ENCODE results near the gene JPT2. TPM values are rescaled to one million over a fixed set of nuclear protein-coding genes. Genes with fewer than 3 reads are reported as not detected.
A peak's percentile ranks its signal among the peaks of the same experiment; 100 is the strongest.

Gene JPT2
- total RNA-seq, 2 experiments from 2014 or later, result 56.1 to 61.7 TPM

DNA sequence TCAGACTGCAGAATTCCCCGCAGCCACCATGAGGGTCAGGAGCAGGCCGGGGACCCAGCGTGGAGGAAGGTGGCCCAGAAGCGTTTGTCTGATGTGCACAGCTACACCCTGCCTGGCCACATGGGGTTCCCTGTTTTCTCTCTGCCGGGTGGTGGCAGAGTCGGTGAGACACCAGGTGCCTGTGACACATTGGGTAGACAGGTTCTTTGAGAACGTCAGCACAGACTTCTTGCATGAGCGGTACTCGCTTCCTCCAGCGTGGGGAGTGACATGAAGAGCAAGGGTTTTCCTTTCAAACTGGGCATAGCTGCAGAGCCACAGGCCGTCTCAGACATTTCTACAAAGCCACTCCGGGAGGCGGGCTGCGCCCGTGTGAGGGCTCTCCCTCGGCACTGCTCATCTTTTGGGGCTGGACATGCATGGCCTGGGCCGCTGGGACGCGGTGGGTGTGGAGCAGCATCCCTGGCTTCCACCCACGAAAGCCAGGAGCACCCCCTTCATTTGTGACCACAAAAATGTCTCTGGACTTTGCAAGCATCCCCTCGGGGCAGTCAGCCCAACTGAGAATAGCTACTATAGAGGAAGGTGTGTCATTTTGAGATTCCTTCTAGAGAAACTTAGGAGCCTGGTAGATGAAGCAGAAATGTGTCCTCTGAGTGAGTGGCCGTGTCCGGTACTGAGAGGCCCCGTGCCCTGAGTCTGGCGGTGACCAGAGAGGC lies 67.3 kb downstream of the JPT2 start:
- H3K9me3 Mint-ChIP-seq (ENCODE audit: insufficient read depth), result no peaks in the 10 kb centered on the region
- no peaks in the 10 kb centered on the region for H3K4me1 Mint-ChIP-seq (ENCODE audit: low read depth)
- ATAC-seq (no peak), DNase-seq (no peak)
- peaks cover 7% of the 10 kb centered on the region for H3K36me3 Mint-ChIP-seq (ENCODE audit: low read depth)
- no peaks in the 10 kb centered on the region for H3K27me3 Mint-ChIP-seq (ENCODE audit: low read depth)
- H3K4me3 Mint-ChIP-seq, result no peak overlapping the region
- H3K27ac Mint-ChIP-seq, result no peak overlapping the region
- CTCF ChIA-PET, result no interaction called here
- POLR2A ChIA-PET, result no interaction called here

DNA sequence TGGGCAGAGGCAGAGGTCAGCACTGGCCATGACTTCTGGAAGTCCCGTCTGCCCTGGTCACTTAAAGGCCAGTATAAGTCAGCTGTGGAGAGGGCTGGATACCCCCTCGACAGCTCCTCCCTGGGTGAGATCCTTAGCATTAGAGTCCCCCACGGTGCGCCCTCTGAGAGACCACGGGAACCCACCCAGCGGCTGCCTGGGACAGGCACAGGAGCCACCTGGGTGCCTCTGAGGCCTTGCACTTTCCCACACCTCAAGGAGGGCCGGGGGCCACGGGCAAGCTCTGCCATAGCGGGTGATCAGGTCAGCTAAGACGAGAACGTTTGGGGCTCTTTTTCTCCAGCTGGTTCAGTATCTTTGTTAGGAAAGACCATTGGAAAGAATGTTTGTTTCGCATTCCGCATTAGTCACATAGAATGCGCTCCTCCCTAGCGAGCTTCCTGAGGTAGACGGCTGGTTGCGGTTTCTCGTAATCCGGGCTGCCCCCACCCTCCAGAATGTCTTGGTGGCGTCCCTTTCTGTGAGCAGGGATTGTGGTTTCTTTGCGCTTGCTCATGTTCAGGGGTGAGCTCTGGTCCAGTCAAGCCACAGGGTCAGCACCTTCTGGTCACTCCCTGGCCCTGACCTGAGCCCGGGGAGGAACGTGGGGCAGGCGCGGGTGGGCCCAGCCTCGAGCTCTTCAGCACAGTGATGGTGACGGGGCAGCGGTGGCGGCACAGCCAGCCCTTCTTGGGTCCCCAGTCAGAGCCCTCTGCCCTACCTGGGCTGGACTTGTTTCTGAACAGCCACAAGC lies 68.0 kb downstream of the JPT2 start:
- DNase-seq, result no peak
- no peaks in the 10 kb centered on the region for H3K4me1 Mint-ChIP-seq (ENCODE audit: low read depth)
- H3K27me3 Mint-ChIP-seq (ENCODE audit: low read depth), result no peaks in the 10 kb centered on the region
- no peak overlapping the region for H3K27ac Mint-ChIP-seq
- no peak overlapping the region for H3K4me3 Mint-ChIP-seq
- ATAC-seq, result no peak
- ChIA-PET CTCF (no interaction called here), POLR2A (no interaction called here)
- peaks cover 7% of the 10 kb centered on the region for H3K36me3 Mint-ChIP-seq (ENCODE audit: low read depth)
- no peaks in the 10 kb centered on the region for H3K9me3 Mint-ChIP-seq (ENCODE audit: insufficient read depth)

DNA sequence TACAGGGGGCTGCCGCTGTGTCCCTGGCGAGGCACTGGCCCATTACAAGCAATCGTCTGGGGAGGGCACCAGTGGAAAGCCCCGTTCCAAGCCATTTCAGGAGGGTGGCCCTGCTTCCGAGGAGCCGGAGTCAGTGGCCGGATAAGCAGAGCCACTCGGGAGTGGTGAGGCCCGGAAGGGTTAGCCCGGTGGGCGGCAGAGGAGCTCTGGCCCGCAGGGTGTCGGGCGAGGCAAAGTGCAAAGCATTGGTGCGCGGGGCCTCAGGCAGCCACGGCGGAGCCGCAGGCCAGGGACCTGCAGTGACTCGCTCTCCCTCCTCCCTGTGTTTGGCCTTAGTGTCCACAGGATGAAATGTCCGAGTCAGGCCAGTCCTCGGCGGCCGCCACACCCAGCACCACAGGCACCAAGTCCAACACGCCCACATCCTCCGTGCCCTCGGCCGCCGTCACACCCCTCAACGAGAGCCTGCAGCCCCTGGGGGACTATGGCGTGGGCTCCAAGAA lies 68.7 kb downstream of the JPT2 start:
- Mint-ChIP-seq H3K4me3 (no peak overlapping the region), H3K27me3 (ENCODE audit: low read depth) (no peaks in the 10 kb centered on the region), H3K27ac (no peak overlapping the region), H3K36me3 (ENCODE audit: low read depth) (peaks cover 7% of the 10 kb centered on the region), H3K4me1 (ENCODE audit: low read depth) (no peaks in the 10 kb centered on the region), H3K9me3 (ENCODE audit: insufficient read depth) (no peaks in the 10 kb centered on the region)
- CTCF ChIA-PET, result no interaction called here
- no peak for DNase-seq
- no peak for ATAC-seq
- POLR2A ChIA-PET, result no interaction called here

DNA sequence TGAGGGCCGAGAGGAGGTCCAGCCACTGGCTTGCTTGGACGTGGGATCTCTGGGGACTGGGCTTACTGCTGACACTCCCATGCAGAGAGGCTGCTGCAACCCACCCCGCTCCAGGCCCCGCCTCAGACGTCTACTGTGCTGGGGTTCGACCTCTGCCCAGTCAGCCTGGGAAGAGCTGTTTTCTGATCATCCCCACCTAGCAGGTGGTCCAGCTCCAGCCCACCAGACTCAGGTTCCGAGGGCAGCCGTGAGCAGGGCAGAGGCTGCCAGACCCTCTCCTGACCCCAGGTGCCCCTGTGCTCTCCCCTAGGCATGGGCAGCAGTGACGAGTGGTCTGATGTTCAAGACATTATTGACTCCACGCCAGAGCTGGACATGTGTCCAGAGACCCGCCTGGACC lies 69.9 kb downstream of the JPT2 start:
- no peak overlapping the region for H3K4me3 Mint-ChIP-seq
- H3K27me3 Mint-ChIP-seq (ENCODE audit: low read depth), result no peaks in the 10 kb centered on the region
- H3K4me1 Mint-ChIP-seq (ENCODE audit: low read depth), result no peaks in the 10 kb centered on the region
- peaks cover 13% of the 10 kb centered on the region for H3K36me3 Mint-ChIP-seq (ENCODE audit: low read depth)
- DNase-seq (no peak), ATAC-seq (no peak)
- ChIA-PET CTCF (no interaction called here), POLR2A (no interaction called here)
- no peak overlapping the region for H3K27ac Mint-ChIP-seq
- H3K9me3 Mint-ChIP-seq (ENCODE audit: insufficient read depth), result no peaks in the 10 kb centered on the region

DNA sequence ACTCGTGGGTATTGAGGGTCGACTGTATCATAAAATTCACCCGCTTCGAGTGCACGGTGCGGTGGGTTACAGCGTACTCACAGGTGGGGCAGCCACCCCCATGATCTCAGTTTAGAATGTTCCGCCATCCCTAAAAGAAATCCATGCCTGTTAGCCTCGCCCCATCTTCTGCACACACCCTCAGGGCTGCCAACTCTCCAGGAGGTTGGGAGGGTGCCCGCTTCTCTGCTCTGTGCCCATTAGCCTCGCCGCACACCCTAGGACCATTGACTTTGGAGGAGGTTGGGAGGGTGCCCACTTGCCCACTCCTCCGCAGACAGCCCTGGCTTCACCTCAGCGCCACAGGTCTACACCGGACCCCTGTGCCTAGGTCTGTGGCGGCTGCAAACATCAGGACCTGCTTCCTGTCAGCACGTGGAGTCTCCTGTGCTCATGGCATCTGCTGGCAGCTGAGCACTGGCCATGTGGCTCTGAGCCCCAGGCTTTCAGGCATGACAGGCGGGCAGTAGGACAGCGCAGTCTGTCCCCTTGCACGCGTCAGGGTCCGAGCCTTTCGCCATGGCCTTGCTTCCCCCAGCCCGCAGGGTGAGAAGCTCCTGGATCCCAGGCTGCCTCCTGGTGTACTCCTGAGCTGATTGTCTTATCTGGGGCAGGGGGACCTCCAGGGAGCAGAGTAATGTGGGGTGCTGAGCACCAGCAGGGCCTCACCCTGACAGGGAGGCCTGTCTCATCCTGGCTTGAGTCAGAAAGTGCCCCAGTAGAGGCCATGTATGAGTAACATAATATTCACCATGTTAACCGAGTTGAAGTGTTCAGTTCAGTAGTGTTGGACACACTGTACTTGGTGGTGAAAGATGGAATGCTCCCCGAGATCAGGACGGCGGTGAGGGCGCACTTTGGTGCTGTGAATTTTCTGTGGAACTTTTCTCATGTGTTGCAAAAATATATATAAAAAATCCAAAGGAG lies 71.4 kb downstream of the JPT2 start:
- DNase-seq (no peak), ATAC-seq (no peak)
- peaks cover 15% of the 10 kb centered on the region for H3K36me3 Mint-ChIP-seq (ENCODE audit: low read depth)
- H3K9me3 Mint-ChIP-seq (ENCODE audit: insufficient read depth), result no peaks in the 10 kb centered on the region
- H3K27ac Mint-ChIP-seq, result no peak overlapping the region
- CTCF ChIA-PET, result no interaction called here
- no peaks in the 10 kb centered on the region for H3K4me1 Mint-ChIP-seq (ENCODE audit: low read depth)
- no peak overlapping the region for H3K4me3 Mint-ChIP-seq
- POLR2A ChIA-PET, result no interaction called here
- no peaks in the 10 kb centered on the region for H3K27me3 Mint-ChIP-seq (ENCODE audit: low read depth)

Small RNA genes lying within 50 kb of the gene (microRNA-seq; reads per million reads assigned to microRNA genes)
- gene MIR3177, result 6.9 reads per million, percentile 13 among the genes with 10 or more reads in this experiment

Other genes with a start within 250 kb of the JPT2 start
- under 1 TPM in 1 of 2 experiments, not detected in 1; 0.37 TPM for gene PERCC1, start 247.2 kb upstream of the JPT2 start, total RNA-seq
- 1 to 10 TPM; 1.5 to 2.1 TPM for gene CCDC154, start 233.7 kb upstream of the JPT2 start, total RNA-seq
- gene CLCN7, start 203.3 kb upstream of the JPT2 start, total RNA-seq, result 10 to 100 TPM; 41.9 to 43.9 TPM
- gene PTX4, start 189.3 kb upstream of the JPT2 start, total RNA-seq, result not detected
- 10 to 100 TPM; 70.1 to 73.3 TPM for gene TELO2, start 184.9 kb upstream of the JPT2 start, total RNA-seq
- gene TMEM204, start 144.6 kb upstream of the JPT2 start, total RNA-seq, result 10 to 100 TPM; 35.1 to 35.6 TPM
- 10 to 100 TPM; 10.3 to 15.4 TPM for gene IFT140, start 66.2 kb upstream of the JPT2 start, total RNA-seq
- gene CRAMP1, start 65.9 kb upstream of the JPT2 start, total RNA-seq, result 10 to 100 TPM; 23.9 to 25.2 TPM
- 10 to 100 TPM; 75.9 to 82.7 TPM for gene MAPK8IP3, start 27.9 kb downstream of the JPT2 start, total RNA-seq
- gene NME3, start 93.3 kb downstream of the JPT2 start, total RNA-seq, result 10 to 100 TPM; 41.3 to 41.4 TPM
- 10 to 100 TPM; 31.8 to 32.0 TPM for gene EME2, start 94.5 kb downstream of the JPT2 start, total RNA-seq
- gene MRPS34, start 94.9 kb downstream of the JPT2 start, total RNA-seq, result 100 to 1,000 TPM; 126 to 135 TPM
- 10 to 100 TPM; 31.1 to 33.0 TPM for gene SPSB3, start 104.3 kb downstream of the JPT2 start, total RNA-seq
- gene NUBP2, start 104.7 kb downstream of the JPT2 start, total RNA-seq, result 10 to 100 TPM; 58.5 to 61.8 TPM
- under 1 TPM in 1 of 2 experiments, not detected in 1; 0.13 TPM for gene IGFALS, start 115.4 kb downstream of the JPT2 start, total RNA-seq
- gene HAGH, start 148.5 kb downstream of the JPT2 start, total RNA-seq, result 10 to 100 TPM; 48.0 to 50.4 TPM
- 10 to 100 TPM; 14.5 to 14.6 TPM for gene FAHD1, start 148.9 kb downstream of the JPT2 start, total RNA-seq
- not detected for gene MEIOB, start 193.9 kb downstream of the JPT2 start, total RNA-seq
- gene HS3ST6, start 240.1 kb downstream of the JPT2 start, total RNA-seq, result not detected

Data from activated CD8-positive, alpha-beta T cell treated with anti-CD3 and anti-CD28 coated beads, Interleukin-2, amount 10 ng/mL, durations not matched to agents 7 days and 5 days (primary cell).